K562 (cell line): ENCODE data around the gene RASSF7. TPM values are rescaled to one million over a fixed set of nuclear protein-coding genes. Genes with fewer than 3 reads are reported as not detected.
A peak's percentile ranks its signal among the peaks of the same experiment; 100 is the strongest.

Source experiments
- CXXC5 ChIP-seq: fragments of 250-450 bp; sonication (Bioruptor Pico); IDR thresholded peaks from 2 replicates; pipeline ENCODE4 v1.8.0; 2022; ENCODE audit warnings: inconsistent platforms, mild to moderate bottlenecking, moderate library complexity
- HDAC1 ChIP-seq, 2 experiments: fragments of 450-650 bp; IDR thresholded peaks; 2 replicates each; pipeline ENCODE4 v1.6.1; 2016 to 2017; ENCODE audit warnings: inconsistent platforms in 1 of 2, mild to moderate bottlenecking in 1 of 2, moderate library complexity in 1 of 2
- JUN ChIP-seq, 2 experiments: sonication (generic) in 1 of 2; formaldehyde crosslinking in 1 of 2; IDR thresholded peaks; 2 replicates each; pipeline versions ENCODE4 v1.6.1 to v1.8.0; 2012 to 2022; ENCODE audit warnings: borderline replicate concordance in 2 of 2, mild to moderate bottlenecking in 2 of 2, improper control_type of control experiment in 1 of 2, low read depth in 1 of 2, low read length in 1 of 2, missing genetic modification reagents in 1 of 2
- MYC ChIP-seq, 2 experiments: fragments of 250-450 bp in 1 of 2; sonication (Bioruptor Pico) in 1 of 2; IDR thresholded peaks; 2 replicates each; pipeline versions ENCODE4 v1.5.1 to v1.6.1; 2012 to 2021; ENCODE audit warnings: low read depth in 2 of 2, borderline replicate concordance in 1 of 2, improper control_type of control experiment in 1 of 2, low read length in 1 of 2, mild to moderate bottlenecking in 1 of 2, moderate library complexity in 1 of 2
- PKNOX1 ChIP-seq: fragments of 450-650 bp; IDR thresholded peaks from 2 replicates; pipeline ENCODE4 v1.6.1; 2016
- RB1 ChIP-seq: fragments of 450-650 bp; IDR thresholded peaks from 2 replicates; pipeline ENCODE4 v1.6.1; 2017; ENCODE audit warnings: low read depth, mild to moderate bottlenecking
- RBFOX2 ChIP-seq: fragments of 200-400 bp; formaldehyde crosslinking; IDR thresholded peaks from 2 replicates; pipeline ENCODE4 v1.6.1; 2017; ENCODE audit warnings: low read depth, mild to moderate bottlenecking, low read length, moderate library complexity
- SIN3A ChIP-seq, 2 experiments: fragments of 150-350 bp in 1 of 2; IDR thresholded peaks; 2 replicates each; pipeline ENCODE4 v1.6.1; 2011 to 2016; ENCODE audit warnings: borderline replicate concordance in 2 of 2, low read depth in 2 of 2, low read length in 2 of 2, mild to moderate bottlenecking in 2 of 2, moderate library complexity in 2 of 2; ENCODE audit not compliant: control insufficient read depth in 1 of 2
- SMC3 ChIP-seq: conservative IDR thresholded peaks from 2 replicates; pipeline ENCODE4 v1.6.1; 2011; ENCODE audit warnings: low read depth, low read length, improper control_type of control experiment; ENCODE audit not compliant: insufficient read depth
- TFAP4 ChIP-seq: sonication (generic); formaldehyde crosslinking; IDR thresholded peaks from 2 replicates; pipeline ENCODE4 v1.8.0; 2022; ENCODE audit warnings: missing genetic modification reagents, mild to moderate bottlenecking, moderate library complexity, borderline replicate concordance
- VEZF1 ChIP-seq: fragments of 200-800 bp; sonication (Bioruptor generic); IDR thresholded peaks from 2 replicates; pipeline ENCODE4 v1.6.1; 2017; ENCODE audit warnings: missing genetic modification characterization, missing compliant biosample characterization
- XRCC3 ChIP-seq: fragments of 450-650 bp; IDR thresholded peaks from 2 replicates; pipeline ENCODE4 v1.6.1; 2017; ENCODE audit warnings: mild to moderate bottlenecking, moderate library complexity
- ZBTB7A ChIP-seq: IDR thresholded peaks from 2 replicates; pipeline ENCODE4 v1.6.1; 2011; ENCODE audit warnings: low read depth, mild to moderate bottlenecking, low read length, moderate library complexity, borderline replicate concordance; ENCODE audit not compliant: control insufficient read depth
- ZNF263 ChIP-seq: sonication (generic); formaldehyde crosslinking; IDR thresholded peaks from 2 replicates; pipeline ENCODE4 v1.8.0; 2022; ENCODE audit warnings: mild to moderate bottlenecking, missing genetic modification reagents, borderline replicate concordance
- ZNF592 ChIP-seq: fragments of 450-650 bp; IDR thresholded peaks from 2 replicates; pipeline ENCODE4 v1.6.1; 2017; ENCODE audit warnings: antibody characterized with exemption, mild to moderate bottlenecking
- polyA plus RNA-seq, 8 experiments: library from polyadenylated mRNA; depleted of rRNA in 4 of 8; stranded (reverse) in 5 of 8; unstranded in 3 of 8; fragments of >200 nt; fragmentation: Nextera tagmentation in 2 of 8; fragmentation: Illumina TruSeq in 1 of 8; extraction: Ambion mirVana in 2 of 8; extraction: Trizol in 1 of 8; gene quantifications; 2 replicates each; pipeline versions ENCODE4 v1.2.1 to v1.2.3, GENCODE V29; 2011 to 2014; ENCODE audit warnings: inconsistent platforms in 1 of 8, missing spikeins in 1 of 8
- total RNA-seq, 7 experiments: library from RNA; depleted of rRNA in 6 of 7; stranded (reverse); fragments of >200 nt in 6 of 7; fragmentation: Illumina TruSeq in 2 of 7; extraction: Trizol in 2 of 7; gene quantifications; 2 replicates each; pipeline versions ENCODE4 v1.2.1 to v1.2.3, GENCODE V29; 2011 to 2021; ENCODE audit warnings: low replicate concordance in 1 of 7

Gene RASSF7
- total and polyA plus RNA-seq, 9 of the 15 experiments (the other 6 are each of a cell fraction or from before 2014, with no cell fraction given), result 0.41 to 45.2 (median 18.6) TPM

- TF ChIP-seq JUN (IDR thresholded peaks at IDR 0.05; ENCODE audit: borderline replicate concordance, low read depth, low read length), result no peak
- no peak for TF ChIP-seq JUN (CRISPR knock-in tag; IDR thresholded peaks at IDR 0.05; ENCODE audit: borderline replicate concordance)
- no peak for TF ChIP-seq SIN3A (IDR thresholded peaks at IDR 0.05; ENCODE audit: borderline replicate concordance in 2 of 2, control insufficient read depth in 1 of 2, low read depth in 2 of 2, low read length in 2 of 2)
- TF ChIP-seq ZNF592, result no peak
- 0 out of 2 replicates have a peak, but pooled peaks have one; percentile 40 for TF ChIP-seq TFAP4 (CRISPR knock-in tag)
- TF ChIP-seq RBFOX2, result 0 out of 2 replicates have a peak, but pooled peaks have one; percentile 39
- TF ChIP-seq CXXC5 (CRISPR knock-in tag), result peak; percentile 48; the same call in 1 of the 2 replicates
- peak; percentile 94 for TF ChIP-seq VEZF1 (CRISPR knock-in tag)
- TF ChIP-seq RB1, result peak; percentile 39
- TF ChIP-seq HDAC1 (IDR thresholded peaks at IDR 0.05), result no peak
- TF ChIP-seq MYC (IDR thresholded peaks at IDR 0.05; ENCODE audit: low read depth, low read length), result peak; percentile 24; the same call in 1 of the 2 replicates
- TF ChIP-seq MYC (CRISPR knock-in tag; IDR thresholded peaks at IDR 0.05; ENCODE audit: borderline replicate concordance, low read depth), result no peak
- no peak for TF ChIP-seq XRCC3
- TF ChIP-seq PKNOX1, result peak; percentile 25; the same call in 1 of the 2 replicates
- peak; percentile 49 for TF ChIP-seq SMC3
- no peak for TF ChIP-seq ZNF263 (CRISPR knock-in tag)
- peak; percentile 88; the same call in 1 of the 2 replicates for TF ChIP-seq ZBTB7A
These were observed 6.1 kb upstream of the RASSF7 start (continued) for GRCh38 chr11:554428-555226.
